HL-60/S4 treated with phorbol 12-myristate 13-acetate at 8.2 ng/mL for 4 days and 3 days (cell line): ENCODE data around the gene CUTC.

ENCODE experiments used
- in situ Hi-C: fragments of 300-500 bp; cut with MboI; formaldehyde crosslinking; loops from 2 replicates; pipeline ENCODE4 v1.15.0; 2022; ENCODE audit warnings: low sequenced_read_pairs

CUTC gene

GRCh38 chr10:99781734-99782429 is 49.8 kb downstream of the CUTC start:
- in situ Hi-C loops: no loop called here

GRCh38 chr10:99782447-99783286 is 50.6 kb downstream of the CUTC start, which contains the start of gene ABCC2:
TSS of gene ABCC2 (plus strand) at chr10:99782640. CDS start at chr10:99782845, 205 bp downstream.
- in situ Hi-C loops: no loop called here

GRCh38 chr10:99784016-99784726 is 52.1 kb downstream of the CUTC start:
- in situ Hi-C loops: no loop called here

- in situ Hi-C loops: no loop called here
These were observed 52.9 kb downstream of the CUTC start for GRCh38 chr10:99784727-99785441.

- in situ Hi-C loops: no loop called here
These were observed 53.6 kb downstream of the CUTC start for GRCh38 chr10:99785646-99786045.

DNA sequence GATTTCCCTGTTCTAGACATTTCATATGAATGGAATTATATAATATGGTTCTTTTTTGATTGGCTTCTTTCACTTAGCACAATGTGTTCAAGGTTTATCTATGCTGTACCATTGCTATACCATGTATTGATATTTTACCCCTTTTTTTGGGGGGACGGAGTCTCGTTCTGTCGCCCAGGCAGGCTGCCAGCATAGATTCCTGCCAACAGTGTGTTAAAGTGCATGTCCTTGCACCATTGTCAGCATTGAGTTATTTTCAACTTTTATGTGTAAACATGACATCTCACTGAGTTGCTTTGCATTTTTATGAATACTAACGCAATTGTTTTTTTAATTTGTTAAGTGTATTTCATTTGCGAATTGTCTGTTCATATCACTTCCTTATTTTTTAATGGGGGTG is 55.3 kb downstream of the CUTC start:
- in situ Hi-C loops: no loop called here

- in situ Hi-C loops: no loop called here
These were observed 55.9 kb downstream of the CUTC start for GRCh38 chr10:99787782-99788445.

GRCh38 chr10:99788598-99789256 is 56.7 kb downstream of the CUTC start:
- in situ Hi-C loops: no loop called here

DNA sequence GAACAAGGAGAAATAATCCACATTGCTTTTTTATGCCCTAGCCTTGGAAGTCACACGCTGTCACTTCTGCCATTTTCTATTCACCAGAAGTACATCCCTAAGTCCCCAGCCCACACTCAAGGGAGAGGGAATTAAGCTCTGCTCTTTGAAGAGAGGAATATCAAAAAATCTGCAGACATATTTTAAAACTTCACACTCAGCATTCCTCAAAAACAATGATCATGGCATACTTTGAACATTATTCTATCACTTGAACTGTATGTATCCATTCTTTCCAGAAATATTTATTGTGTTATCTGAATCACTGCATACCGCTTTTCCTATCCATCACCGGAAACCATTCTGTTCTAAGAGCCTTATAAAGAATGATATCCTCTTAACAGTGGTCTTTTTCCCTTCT is 59.8 kb downstream of the CUTC start:
- in situ Hi-C loops: no loop called here

DNA sequence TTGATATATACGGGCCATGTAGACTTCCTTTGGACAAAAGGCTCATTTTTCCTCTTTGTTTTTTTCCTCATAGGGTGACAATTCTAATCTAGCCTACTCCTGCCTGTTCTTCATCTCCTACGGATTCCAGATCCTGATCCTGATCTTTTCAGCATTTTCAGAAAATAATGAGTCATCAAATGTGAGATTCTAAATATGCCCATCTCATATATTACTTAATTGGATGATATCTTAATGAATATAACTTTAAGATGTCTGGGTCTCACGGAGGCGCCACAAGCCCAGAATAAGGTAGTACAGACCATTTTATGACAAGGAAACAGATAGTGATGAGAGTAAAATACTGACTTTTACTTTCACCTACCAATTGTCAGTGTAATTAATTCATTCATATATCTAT is 61.8 kb downstream of the CUTC start:
- in situ Hi-C loops: no loop called here

GRCh38 chr10:99796928-99797327 is 64.9 kb downstream of the CUTC start:
- in situ Hi-C loops: no loop called here

- in situ Hi-C loops: no loop called here
These were observed 66.0 kb downstream of the CUTC start for GRCh38 chr10:99798031-99798430.

DNA sequence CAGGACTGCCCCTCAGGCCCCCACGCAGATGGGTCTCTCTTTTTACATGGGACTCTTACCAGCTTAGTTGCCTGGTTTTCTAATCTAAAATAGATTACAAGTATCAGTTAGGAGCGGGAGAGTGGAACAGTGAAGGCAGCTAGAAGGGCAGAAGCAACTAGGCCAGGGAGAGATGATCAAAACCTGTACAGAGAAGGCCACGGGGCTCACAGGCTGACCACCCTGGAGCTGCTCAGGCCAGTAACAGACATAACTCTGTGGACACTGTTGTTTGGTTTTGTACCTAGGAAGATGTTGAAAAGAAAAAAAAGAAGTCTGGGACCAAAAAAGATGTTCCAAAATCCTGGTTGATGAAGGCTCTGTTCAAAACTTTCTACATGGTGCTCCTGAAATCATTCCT is 66.9 kb downstream of the CUTC start:
- in situ Hi-C loops: no loop called here

DNA sequence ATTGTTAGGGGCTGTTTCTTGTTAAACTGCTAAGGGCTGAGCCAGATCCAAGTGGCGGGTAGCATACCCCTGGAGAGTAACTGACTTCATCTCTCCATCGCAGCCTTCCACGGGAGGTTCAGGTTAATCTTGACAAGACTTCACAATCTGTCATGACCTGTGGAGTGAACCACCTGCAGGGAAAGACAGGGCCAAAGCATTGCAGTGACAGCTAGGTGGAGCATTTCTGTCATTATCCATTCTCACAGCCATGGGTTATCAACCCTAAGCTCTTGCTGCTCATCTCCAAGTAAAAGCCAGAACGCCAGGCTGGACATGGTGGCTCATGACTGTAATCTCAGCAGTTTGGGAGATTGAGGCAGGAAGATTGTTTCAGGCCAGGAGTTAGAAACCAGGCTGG is 67.6 kb downstream of the CUTC start:
- in situ Hi-C loops: no loop called here

GRCh38 chr10:99804471-99804870 is 72.4 kb downstream of the CUTC start:
- in situ Hi-C loops: no loop called here

DNA sequence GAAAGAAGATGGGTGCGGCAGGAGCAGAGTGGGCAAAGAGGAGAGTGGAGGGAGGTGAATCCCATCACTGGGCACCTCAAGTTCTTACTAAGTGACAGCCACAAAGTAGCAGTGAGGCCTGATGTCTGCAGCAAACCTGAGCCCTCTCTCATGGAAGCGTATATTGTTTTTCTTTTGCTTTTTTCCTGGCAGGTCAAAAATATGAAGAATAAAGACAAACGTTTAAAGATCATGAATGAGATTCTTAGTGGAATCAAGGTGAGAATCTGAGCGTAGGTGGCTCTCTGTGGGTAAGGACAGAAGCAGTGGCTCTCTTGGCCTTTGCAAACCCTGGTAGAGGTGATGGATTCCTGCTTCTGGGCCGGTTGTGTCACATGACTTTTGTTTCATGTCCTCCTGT is 73.2 kb downstream of the CUTC start:
- in situ Hi-C loops: no loop called here
